MM.1S (cell line): ENCODE measurements around the gene TNFRSF14.

Experiments
- DNase-seq: peaks from one replicate; pipeline ENCODE4 v3.0.0-alpha.2; 2015
- H2AFZ ChIP-seq: fragments of 300-600 bp; sonication (generic); 2 replicates; pipeline ENCODE4 v1.6.0; 2016; ENCODE audit warnings: antibody characterized with exemption, low read length
- H3F3A ChIP-seq: fragments of 300-600 bp; sonication (generic); 2 replicates; pipeline ENCODE4 v1.6.1; 2016; ENCODE audit warnings: mild to moderate bottlenecking, antibody characterized with exemption, low read length, moderate library complexity, mixed read lengths; ENCODE audit not compliant: insufficient read depth
- H3K27ac ChIP-seq: fragments of 300-600 bp; sonication (generic); 2 replicates; pipeline ENCODE4 v1.5.1; 2016; ENCODE audit warnings: mild to moderate bottlenecking, low read length
- H3K27me3 ChIP-seq: fragments of 300-600 bp; sonication (generic); replicated peaks from 2 replicates; pipeline ENCODE4 v1.6.0; 2016; ENCODE audit warnings: low read length; ENCODE audit not compliant: insufficient read depth
- H3K36me3 ChIP-seq: fragments of 300-600 bp; sonication (generic); replicated peaks from 2 replicates; pipeline ENCODE4 v1.6.1; 2016; ENCODE audit warnings: mild to moderate bottlenecking, low read length, mixed read lengths; ENCODE audit not compliant: insufficient read depth
- H3K4me1 ChIP-seq: fragments of 300-600 bp; sonication (generic); 2 replicates; pipeline ENCODE4 v1.6.1; 2016; ENCODE audit warnings: low read length, mixed read lengths
- H3K4me2 ChIP-seq: fragments of 300-600 bp; sonication (generic); 2 replicates; pipeline ENCODE4 v1.6.0; 2016; ENCODE audit warnings: low read depth, low read length
- H3K4me3 ChIP-seq: fragments of 300-600 bp; sonication (generic); 2 replicates; pipeline ENCODE4 v1.5.1; 2016; ENCODE audit warnings: low read length, mixed read lengths
- H3K79me2 ChIP-seq: fragments of 300-600 bp; sonication (generic); 2 replicates; pipeline ENCODE4 v1.6.1; 2016; ENCODE audit warnings: mixed run types, low read length, mixed read lengths
- H3K9ac ChIP-seq: fragments of 300-600 bp; sonication (generic); 2 replicates; pipeline ENCODE4 v1.6.1; 2016; ENCODE audit warnings: low read length, mixed read lengths
- H3K9me2 ChIP-seq: fragments of 300-600 bp; sonication (generic); replicated peaks from 2 replicates; pipeline ENCODE4 v1.6.1; 2016; ENCODE audit warnings: mild to moderate bottlenecking, low read length, mixed read lengths; ENCODE audit not compliant: insufficient read depth
- H3K9me3 ChIP-seq: fragments of 300-600 bp; sonication (generic); replicated peaks from 2 replicates; pipeline ENCODE4 v1.6.1; 2016; ENCODE audit warnings: mild to moderate bottlenecking, low read length, mixed read lengths; ENCODE audit not compliant: insufficient read depth
- H4K20me1 ChIP-seq: fragments of 300-600 bp; sonication (generic); 2 replicates; pipeline ENCODE4 v1.6.1; 2016; ENCODE audit warnings: mild to moderate bottlenecking, low read length, moderate library complexity, mixed read lengths; ENCODE audit not compliant: insufficient read depth
- EZH2 ChIP-seq: fragments of 300-600 bp; sonication (generic); optimal IDR thresholded peaks from 2 replicates; pipeline ENCODE3; 2017; ENCODE audit warnings: low read depth, mild to moderate bottlenecking, antibody characterized with exemption, low read length, mixed read lengths
- EZH2phosphoT487 ChIP-seq: fragments of 300-600 bp; sonication (generic); IDR thresholded peaks from 2 replicates; pipeline ENCODE4 v1.6.1; 2018; ENCODE audit warnings: antibody characterized with exemption, low read length
- TF ChIP-seq, protein P1 (sequence below): fragments of 300-600 bp; sonication (generic); IDR thresholded peaks from 2 replicates; pipeline ENCODE4 v1.5.1; 2016; ENCODE audit warnings: antibody characterized with exemption, low read length, mixed read lengths

Gene TNFRSF14

DNA sequence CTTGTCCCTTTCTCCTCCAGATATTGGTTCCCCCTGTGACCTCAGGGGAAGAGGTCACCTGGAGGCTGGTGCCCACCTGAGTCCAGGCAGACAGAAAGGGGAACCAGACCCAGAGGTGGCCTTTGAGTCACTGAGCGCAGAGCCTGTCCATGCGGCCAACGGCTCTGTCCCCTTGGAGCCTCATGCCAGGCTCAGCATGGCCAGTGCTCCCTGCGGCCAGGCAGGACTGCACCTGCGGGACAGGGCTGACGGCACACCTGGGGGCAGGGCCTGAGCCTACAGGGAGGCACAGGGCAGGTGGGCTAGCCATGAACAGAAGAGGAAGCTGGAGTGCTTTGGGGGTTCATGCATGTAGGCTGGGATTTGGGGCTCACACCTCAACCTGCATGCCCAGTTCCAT is 2.7 kb downstream of the TNFRSF14 start:
- no peak overlapping the region for H3K9ac ChIP-seq
- H3K79me2 ChIP-seq = peaks cover 21% of the 10 kb centered on the region
- no peak overlapping the region for H3K4me2 ChIP-seq
- DNase-seq = no peak
- no peak overlapping the region for H2AFZ ChIP-seq
- H3F3A ChIP-seq = no peaks in the 10 kb centered on the region
- no peaks in the 10 kb centered on the region for H3K9me2 ChIP-seq
- H3K4me1 ChIP-seq = peaks cover 14% of the 10 kb centered on the region
- TF ChIP-seq, protein P1, sequence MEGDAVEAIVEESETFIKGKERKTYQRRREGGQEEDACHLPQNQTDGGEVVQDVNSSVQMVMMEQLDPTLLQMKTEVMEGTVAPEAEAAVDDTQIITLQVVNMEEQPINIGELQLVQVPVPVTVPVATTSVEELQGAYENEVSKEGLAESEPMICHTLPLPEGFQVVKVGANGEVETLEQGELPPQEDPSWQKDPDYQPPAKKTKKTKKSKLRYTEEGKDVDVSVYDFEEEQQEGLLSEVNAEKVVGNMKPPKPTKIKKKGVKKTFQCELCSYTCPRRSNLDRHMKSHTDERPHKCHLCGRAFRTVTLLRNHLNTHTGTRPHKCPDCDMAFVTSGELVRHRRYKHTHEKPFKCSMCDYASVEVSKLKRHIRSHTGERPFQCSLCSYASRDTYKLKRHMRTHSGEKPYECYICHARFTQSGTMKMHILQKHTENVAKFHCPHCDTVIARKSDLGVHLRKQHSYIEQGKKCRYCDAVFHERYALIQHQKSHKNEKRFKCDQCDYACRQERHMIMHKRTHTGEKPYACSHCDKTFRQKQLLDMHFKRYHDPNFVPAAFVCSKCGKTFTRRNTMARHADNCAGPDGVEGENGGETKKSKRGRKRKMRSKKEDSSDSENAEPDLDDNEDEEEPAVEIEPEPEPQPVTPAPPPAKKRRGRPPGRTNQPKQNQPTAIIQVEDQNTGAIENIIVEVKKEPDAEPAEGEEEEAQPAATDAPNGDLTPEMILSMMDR = no peak
- no peak for TF ChIP-seq EZH2
- TF ChIP-seq EZH2phosphoT487 = no peak
- H3K27me3 ChIP-seq = no peaks in the 10 kb centered on the region
- no peaks in the 10 kb centered on the region for H3K9me3 ChIP-seq
- no peak overlapping the region for H3K4me3 ChIP-seq
- H4K20me1 ChIP-seq = no peaks in the 10 kb centered on the region
- H3K36me3 ChIP-seq = no peaks in the 10 kb centered on the region
- no peak overlapping the region for H3K27ac ChIP-seq

DNA sequence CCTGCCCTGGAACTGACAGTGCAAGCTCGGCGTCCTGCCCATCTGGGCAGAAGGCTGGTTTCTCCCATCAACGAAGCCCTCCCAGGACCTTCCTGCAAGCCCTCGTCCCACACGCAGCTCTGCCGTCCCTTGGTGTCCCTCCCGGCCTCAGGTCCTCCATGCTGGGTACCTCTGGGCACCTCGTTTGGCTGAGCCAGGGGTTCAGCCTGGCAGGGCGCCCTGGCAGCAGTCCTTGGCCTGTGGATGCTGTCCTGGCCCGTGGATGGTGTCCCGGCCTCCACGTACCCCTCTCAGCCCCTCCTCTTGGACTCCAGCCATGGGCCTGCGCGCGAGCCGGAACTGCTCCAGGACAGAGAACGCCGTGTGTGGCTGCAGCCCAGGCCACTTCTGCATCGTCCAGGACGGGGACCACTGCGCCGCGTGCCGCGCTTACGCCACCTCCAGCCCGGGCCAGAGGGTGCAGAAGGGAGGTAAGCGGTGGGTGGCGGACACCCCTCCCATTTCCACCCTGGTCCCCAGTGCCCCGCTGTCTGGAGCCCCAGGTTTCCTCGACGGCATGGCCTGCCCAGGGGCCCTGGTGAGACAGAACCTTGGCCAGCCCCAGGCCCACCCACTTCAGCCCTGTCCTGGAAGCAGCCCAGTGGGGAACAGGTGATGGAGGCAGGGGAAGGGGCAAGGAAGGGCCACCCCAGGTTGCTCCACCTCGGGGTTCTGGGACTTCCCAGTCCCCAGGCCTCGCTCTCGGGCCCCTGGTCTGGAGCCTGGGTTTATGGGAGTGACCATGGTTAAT is 3.5 kb downstream of the TNFRSF14 start:
- H3F3A ChIP-seq = no peaks in the 10 kb centered on the region
- H3K27me3 ChIP-seq = no peaks in the 10 kb centered on the region
- no peaks in the 10 kb centered on the region for H4K20me1 ChIP-seq
- no peak overlapping the region for H2AFZ ChIP-seq
- no peaks in the 10 kb centered on the region for H3K36me3 ChIP-seq
- TF ChIP-seq, protein P1 = no peak
- H3K4me2 ChIP-seq = no peak overlapping the region
- no peak for DNase-seq
- H3K4me1 ChIP-seq = peaks cover 14% of the 10 kb centered on the region
- no peaks in the 10 kb centered on the region for H3K9me3 ChIP-seq
- H3K9me2 ChIP-seq = no peaks in the 10 kb centered on the region
- no peak overlapping the region for H3K4me3 ChIP-seq
- H3K79me2 ChIP-seq = peaks cover 21% of the 10 kb centered on the region
- H3K9ac ChIP-seq = no peak overlapping the region
- H3K27ac ChIP-seq = no peak overlapping the region

DNA sequence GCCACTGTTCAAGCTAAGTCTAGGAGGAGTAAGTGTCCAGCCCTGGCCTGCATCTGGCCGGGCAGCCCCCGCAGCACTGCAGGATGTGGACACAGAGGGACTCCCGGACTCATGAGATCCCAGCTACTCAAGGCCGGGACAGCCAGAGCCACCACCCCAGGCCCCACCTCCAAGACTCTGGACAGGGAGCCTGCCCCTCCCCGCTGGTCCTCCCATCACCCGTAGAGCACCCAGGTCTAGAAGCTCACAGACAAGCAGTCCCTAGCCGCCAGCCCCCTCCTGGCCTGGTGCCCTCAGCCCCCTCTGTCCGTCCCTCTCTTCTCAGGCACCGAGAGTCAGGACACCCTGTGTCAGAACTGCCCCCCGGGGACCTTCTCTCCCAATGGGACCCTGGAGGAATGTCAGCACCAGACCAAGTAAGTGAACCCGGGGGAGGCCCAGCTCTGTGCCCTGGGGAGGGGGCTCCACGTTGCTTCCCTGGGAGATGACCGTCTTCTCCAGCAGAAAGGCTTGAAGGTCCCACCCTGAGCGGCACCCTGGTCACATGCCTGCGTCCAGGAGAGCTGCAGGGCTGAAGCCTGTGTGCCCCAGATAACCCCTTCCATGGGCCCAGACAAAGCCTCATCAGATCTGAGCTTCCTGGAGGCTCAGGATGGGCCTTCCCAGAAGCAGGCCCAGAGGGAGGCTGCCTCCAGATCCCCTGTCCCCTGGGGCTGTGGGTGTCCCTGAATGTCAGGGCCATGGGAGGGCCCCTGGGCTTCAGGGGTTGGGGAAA is 4.3 kb downstream of the TNFRSF14 start:
- H3K4me1 ChIP-seq = peaks cover 7% of the 10 kb centered on the region
- no peaks in the 10 kb centered on the region for H3K9me3 ChIP-seq
- H4K20me1 ChIP-seq = no peaks in the 10 kb centered on the region
- H3K79me2 ChIP-seq = peaks cover 21% of the 10 kb centered on the region
- H3K27ac ChIP-seq = no peak overlapping the region
- no peak overlapping the region for H2AFZ ChIP-seq
- DNase-seq = no peak
- no peaks in the 10 kb centered on the region for H3K36me3 ChIP-seq
- H3K4me2 ChIP-seq = no peak overlapping the region
- H3K9me2 ChIP-seq = no peaks in the 10 kb centered on the region
- no peaks in the 10 kb centered on the region for H3F3A ChIP-seq
- no peak overlapping the region for H3K9ac ChIP-seq
- H3K4me3 ChIP-seq = no peak overlapping the region
- H3K27me3 ChIP-seq = no peaks in the 10 kb centered on the region
- TF ChIP-seq, protein P1 = no peak
- TF ChIP-seq EZH2phosphoT487 (no peak), EZH2 (no peak)
